Astrocyte of the hippocampus (primary cell): ENCODE data around the gene COQ10B.
"Not testable (repeated sequence)": the region's sequence is repeated elsewhere in the genome, so short reads cannot be mapped to it uniquely, and the experiment has no call there.

Experiments used
- DNase-seq: peaks from one replicate; pipeline ENCODE4 v3.0.0; 2011; ENCODE audit warnings: low read depth, low spot score

COQ10B gene

GRCh38 chr2:197450935-197451358 is 2.4 kb upstream of the COQ10B start:
- not testable (repeated sequence) for DNase-seq

- peak; percentile 20 for DNase-seq
These were observed 614 bp upstream of the COQ10B start for GRCh38 chr2:197452754-197453122.

GRCh38 chr2:197453914-197454398 is 604 bp downstream of the COQ10B start:
- DNase-seq: no peak

GRCh38 chr2:197454923-197455322 is 1.6 kb downstream of the COQ10B start:
- no peak for DNase-seq

DNA sequence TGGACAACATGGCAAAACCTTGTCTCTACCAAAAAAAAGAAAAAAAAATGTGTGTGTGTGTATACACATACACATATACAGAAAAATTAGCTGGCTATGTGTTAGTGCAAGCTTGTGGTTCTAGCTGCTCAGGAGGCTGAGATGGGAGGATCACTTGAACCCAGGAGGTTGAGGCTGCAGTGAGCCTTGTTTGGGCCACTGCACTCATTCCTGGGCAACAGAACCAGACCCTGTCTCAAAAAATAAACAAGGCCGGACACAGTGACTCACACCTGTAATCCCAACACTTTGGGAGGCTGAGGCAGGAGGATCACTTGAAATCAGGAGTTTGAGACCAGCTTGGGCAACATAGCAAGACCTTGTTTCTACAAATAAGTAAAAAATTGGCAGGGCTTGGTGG is 2.1 kb downstream of the COQ10B start:
- DNase-seq: no peak

DNA sequence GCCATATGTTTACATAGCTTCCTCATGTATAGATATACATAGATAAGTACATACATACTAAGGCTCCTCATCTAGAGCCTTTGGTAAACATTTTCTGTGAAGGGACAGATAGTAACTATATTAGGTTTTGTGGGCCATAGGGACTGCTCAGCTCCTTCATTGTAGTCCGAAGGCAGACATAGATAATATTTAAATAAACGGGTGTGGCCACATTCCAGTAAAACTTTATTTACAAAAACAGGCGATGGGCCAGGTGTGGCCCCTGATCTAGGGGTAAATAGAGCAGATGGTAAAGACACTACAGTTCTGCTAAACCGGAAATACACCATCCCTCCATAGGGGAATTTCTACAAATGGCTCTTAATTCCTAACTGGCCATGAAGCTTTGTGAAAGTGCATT is 7.3 kb downstream of the COQ10B start:
- DNase-seq: no peak

DNA sequence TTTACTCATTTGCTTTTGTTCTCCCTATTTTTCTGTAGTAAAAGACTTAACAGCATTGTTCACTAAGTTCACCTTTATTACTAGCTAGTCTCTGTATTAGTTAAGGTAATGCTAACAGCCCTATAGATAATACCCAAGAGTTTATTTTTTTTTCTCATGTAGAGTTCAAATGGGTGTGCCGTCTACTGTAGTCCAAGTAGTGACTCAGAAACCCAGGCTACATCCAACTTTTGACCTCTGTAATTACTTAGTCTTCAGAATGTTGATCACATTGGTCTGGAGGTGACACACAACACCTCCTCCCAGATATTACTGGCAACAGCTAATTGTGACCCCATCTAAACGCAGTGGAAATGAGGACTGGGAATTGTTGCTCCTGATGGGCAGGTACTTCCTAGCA is 7.7 kb downstream of the COQ10B start:
- DNase-seq: no peak

GRCh38 chr2:197464175-197464574 is 10.8 kb downstream of the COQ10B start:
- DNase-seq: peak; percentile 33

DNA sequence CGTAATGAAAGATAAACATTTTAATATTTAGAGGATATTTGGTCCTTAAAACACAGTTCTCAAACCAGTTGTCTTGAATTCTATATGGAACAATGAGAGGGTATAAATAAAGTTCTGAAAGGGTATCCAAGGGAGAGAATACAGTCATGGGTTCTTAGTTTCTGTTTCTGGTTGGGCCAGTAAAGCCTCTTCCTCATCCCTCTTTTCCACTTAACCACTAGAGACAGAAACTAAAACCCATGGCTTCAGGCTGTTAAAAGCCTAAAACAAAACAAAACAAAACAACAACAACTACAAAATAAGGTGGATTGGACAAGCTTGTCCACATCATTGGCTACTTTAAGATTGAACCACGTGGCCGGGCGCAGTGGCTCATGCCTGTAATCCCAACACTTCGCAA is 18.8 kb downstream of the COQ10B start:
- no peak for DNase-seq

GRCh38 chr2:197477797-197478196 is 24.4 kb downstream of the COQ10B start:
- DNase-seq: no peak

GRCh38 chr2:197480165-197481036 is 27.0 kb downstream of the COQ10B start:
- no peak for DNase-seq

DNA sequence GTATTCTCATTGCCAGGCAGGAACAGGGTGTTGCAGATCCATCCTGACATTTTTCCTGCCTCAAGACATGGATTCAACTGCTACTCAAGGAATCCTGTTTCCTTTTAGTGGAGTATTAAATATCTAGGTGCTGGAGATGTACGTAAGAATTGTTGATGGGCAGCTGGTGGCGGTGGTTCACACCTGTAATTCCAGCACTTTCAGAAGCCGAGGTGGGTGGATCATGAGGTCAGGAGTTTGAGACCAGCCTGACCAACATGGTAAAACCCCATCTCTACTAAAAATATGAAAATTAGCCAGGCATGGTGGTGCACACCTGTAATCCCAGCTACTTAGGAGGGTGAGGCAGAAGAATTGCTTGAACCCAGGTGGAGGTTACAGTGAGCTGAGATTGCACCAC is 30.9 kb downstream of the COQ10B start:
- not testable (repeated sequence) for DNase-seq

- DNase-seq: no peak
These were observed 32.8 kb downstream of the COQ10B start for GRCh38 chr2:197486175-197486574.

DNA sequence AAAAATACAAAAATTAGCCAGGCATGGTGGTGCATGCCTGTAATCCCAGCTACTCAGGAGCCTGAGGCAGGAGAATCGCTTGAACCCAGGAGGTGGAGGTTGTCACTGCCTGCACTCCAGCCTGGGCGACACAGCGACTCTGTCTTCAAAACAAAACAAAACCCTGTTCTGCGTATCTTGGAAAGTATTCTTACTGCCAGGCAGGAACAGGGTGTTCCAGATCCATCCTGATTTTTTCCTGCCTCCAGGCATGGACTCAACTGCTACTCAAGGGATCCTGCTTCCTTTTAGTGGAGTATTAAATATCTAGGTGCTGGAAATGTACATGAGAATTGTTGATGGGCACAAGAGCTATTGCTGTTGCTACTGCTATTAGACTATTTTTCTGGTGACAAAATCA is 34.0 kb downstream of the COQ10B start:
- DNase-seq: no peak

DNA sequence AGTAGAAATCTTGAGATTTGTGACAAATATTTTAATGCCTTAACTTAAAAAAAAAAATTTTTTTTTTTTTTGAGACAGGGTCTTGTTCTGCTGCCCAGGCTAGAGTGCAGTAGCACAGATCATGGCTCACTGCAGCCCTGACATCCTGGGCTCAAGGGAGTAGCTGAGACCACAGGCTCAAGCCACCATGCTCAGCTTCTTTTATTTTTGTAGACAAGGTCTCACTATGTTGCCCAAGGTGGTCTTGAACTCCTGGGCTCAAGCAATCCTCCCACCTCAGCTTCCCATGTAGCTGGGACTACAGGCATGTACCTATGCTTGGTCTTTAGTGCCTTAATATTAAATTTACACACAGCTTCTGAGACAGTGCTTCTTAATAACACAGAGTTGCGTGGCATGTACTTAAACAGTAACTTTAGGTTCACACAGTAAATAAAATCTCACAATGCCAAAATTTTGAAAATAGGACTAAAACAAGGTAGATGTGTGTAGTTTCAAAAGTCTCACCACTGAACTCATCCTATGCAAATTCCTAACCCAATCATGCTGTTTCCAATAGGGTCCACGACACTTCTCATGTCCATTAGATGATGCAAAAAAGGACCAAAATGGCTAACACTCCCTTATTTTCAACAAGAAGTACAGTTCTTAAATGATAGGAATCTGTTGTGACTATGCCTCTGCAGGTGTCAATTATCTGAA is 42.2 kb downstream of the COQ10B start:
- no peak for DNase-seq

GRCh38 chr2:197496695-197497094 is 43.3 kb downstream of the COQ10B start:
- DNase-seq: no peak

GRCh38 chr2:197497326-197497725 is 44.0 kb downstream of the COQ10B start:
- no peak for DNase-seq

GRCh38 chr2:197498235-197498936 is 45.0 kb downstream of the COQ10B start:
- DNase-seq: no peak

GRCh38 chr2:197498937-197499593 is 45.7 kb downstream of the COQ10B start:
- peak; percentile 71 for DNase-seq

DNA sequence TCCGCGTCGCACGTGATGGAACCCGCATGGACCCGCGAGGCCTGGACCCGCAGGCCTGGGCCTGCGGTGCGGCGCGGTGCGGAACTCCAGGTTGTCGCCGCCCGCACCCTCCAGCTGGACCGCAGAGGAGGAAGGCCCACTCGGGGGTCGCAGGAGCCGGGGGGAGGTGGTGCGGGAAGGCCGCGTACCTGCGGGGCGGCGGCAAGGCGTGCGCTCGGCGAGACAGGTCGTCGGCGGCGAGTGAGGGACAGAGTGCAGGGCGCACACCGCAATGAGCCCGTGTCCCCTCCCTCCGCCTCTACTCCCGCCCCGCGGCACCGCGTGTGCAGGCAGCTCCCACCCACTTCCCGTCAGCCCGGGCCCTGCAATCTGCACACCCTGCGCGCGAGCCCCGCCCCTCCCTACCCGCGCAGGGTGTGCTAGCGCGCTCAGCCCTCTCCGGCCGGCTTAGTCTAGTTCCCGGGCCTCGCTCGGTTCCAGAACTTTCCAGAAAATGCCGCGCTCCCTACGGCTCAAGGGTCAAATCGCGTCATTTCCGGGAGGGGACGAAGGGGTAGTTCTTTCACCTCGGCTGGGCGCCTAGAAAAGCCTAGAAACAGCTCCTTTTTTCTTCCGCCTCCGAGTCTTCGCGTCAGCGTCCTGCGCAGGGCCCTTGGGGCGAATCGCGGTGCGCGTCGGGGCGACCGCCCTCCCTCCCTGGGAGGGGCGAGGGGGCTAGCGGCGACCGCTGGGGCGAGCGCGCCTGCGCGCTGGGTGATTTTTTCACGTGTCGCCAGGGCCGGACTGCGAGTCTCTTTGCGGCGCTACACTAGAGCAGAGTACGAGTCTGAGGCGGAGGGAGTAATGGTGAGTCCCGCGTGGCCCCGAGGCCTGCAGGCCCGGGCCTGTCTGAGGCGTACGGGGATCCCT is 46.5 kb downstream of the COQ10B start, which contains the start of the genes HSPD1 and HSPE1:
Gene HSPD1, minus strand, starts transcription at position 247 of the 909 bp plus-strand sequence. CDS start 992 bp downstream, outside the sequence.
Gene HSPE1, plus strand, starts transcription at position 786 of the 909 bp plus-strand sequence. Its CDS starts 58 bp downstream, at position 844.
- peak; percentile 99 for DNase-seq
